GM21619 (cell line): ENCODE measurements around the gene SOX5.

Experiments used
- ATAC-seq: cut with Tn5 transposase; IDR thresholded peaks from one replicate; pipeline ENCODE4 v1.9.1; 2021; ENCODE audit not compliant: unreplicated experiment

Gene SOX5

GRCh38 chr12:23949348-23950209 lies at the start of gene SOX5:
SOX5 (minus strand) TSS chr12:23949670; CDS start chr12:23949601, 69 bp downstream.
- no peak for ATAC-seq

- ATAC-seq: no peak
Observed at GRCh38 chr12:23987046-23987445, 37.6 kb upstream of the SOX5 start.

- no peak for ATAC-seq
Observed at GRCh38 chr12:23980826-23981225, 31.4 kb upstream of the SOX5 start.

- no peak for ATAC-seq
Observed at GRCh38 chr12:23964812-23965211, 15.3 kb upstream of the SOX5 start.

GRCh38 chr12:23959826-23960225 lies 10.4 kb upstream of the SOX5 start:
- no peak for ATAC-seq

- ATAC-seq: no peak
Observed at GRCh38 chr12:23954332-23954731, 4.9 kb upstream of the SOX5 start.

- ATAC-seq: no peak
Observed at GRCh38 chr12:23952071-23952470, 2.6 kb upstream of the SOX5 start.

- no peak for ATAC-seq
Observed at GRCh38 chr12:23950775-23951451, 1.4 kb upstream of the SOX5 start.

GRCh38 chr12:23950210-23950774 lies 822 bp upstream of the SOX5 start:
- no peak for ATAC-seq

- ATAC-seq: no peak
Observed at GRCh38 chr12:23948291-23948690, 1.2 kb downstream of the SOX5 start.

GRCh38 chr12:23947395-23947794 lies 2.1 kb downstream of the SOX5 start:
- ATAC-seq: no peak

- ATAC-seq: no peak
Observed at GRCh38 chr12:23945249-23945648, 4.2 kb downstream of the SOX5 start.

- ATAC-seq: no peak
Observed at GRCh38 chr12:23944067-23944466, 5.4 kb downstream of the SOX5 start.

GRCh38 chr12:23942841-23943240 lies 6.6 kb downstream of the SOX5 start:
- no peak for ATAC-seq

GRCh38 chr12:23941780-23942179 lies 7.7 kb downstream of the SOX5 start:
- no peak for ATAC-seq

GRCh38 chr12:23938422-23938821 lies 11.0 kb downstream of the SOX5 start:
- no peak for ATAC-seq

GRCh38 chr12:23931176-23931575 lies 18.3 kb downstream of the SOX5 start:
- no peak for ATAC-seq

- ATAC-seq: no peak
Observed at GRCh38 chr12:23930599-23930998, 18.9 kb downstream of the SOX5 start.

- no peak for ATAC-seq
Observed at GRCh38 chr12:23929906-23930305, 19.6 kb downstream of the SOX5 start.

GRCh38 chr12:23927907-23928306 lies 21.6 kb downstream of the SOX5 start:
- ATAC-seq: no peak

- ATAC-seq: no peak
Observed at GRCh38 chr12:23921099-23921856, 28.2 kb downstream of the SOX5 start.
